ENCODE data around the gene ASMT.

- no peak for TF ChIP-seq CTCF (conservative IDR thresholded peaks at IDR 0.05; ENCODE audit: low read depth, low read length)
- no peak for TF ChIP-seq EZH2 (IDR thresholded peaks at IDR 0.05; ENCODE audit: low read length, unreplicated experiment)
- TF ChIP-seq EZH2phosphoT487 (IDR thresholded peaks at IDR 0.05; ENCODE audit: borderline replicate concordance, low read length): no peak
Observed at GRCh38 chrX:1598876-1599790, 15.7 kb upstream of the ASMT start.
